ENCODE results near the gene SPNS1.
"Not testable (repeated sequence)": the region's sequence is repeated elsewhere in the genome, so short reads cannot be mapped to it uniquely, and the experiment has no call there.

SPNS1 gene

GRCh38 chr16:28958836-28959235 is 15.7 kb upstream of the SPNS1 start:
- no peak for DNase-seq

- DNase-seq: no peak
These were observed 10.5 kb upstream of the SPNS1 start for GRCh38 chr16:28964072-28964471.

- no peak for DNase-seq
These were observed 10.1 kb upstream of the SPNS1 start for GRCh38 chr16:28964496-28964895.

GRCh38 chr16:28967156-28967555 is 7.4 kb upstream of the SPNS1 start:
- DNase-seq: no peak

GRCh38 chr16:28969696-28970095 is 4.9 kb upstream of the SPNS1 start:
- DNase-seq: not testable (repeated sequence)

GRCh38 chr16:28974007-28974436 is 556 bp upstream of the SPNS1 start:
- no peak for DNase-seq

GRCh38 chr16:28975158-28975599 is 601 bp downstream of the SPNS1 start:
- no peak for DNase-seq

GRCh38 chr16:28977703-28978662 is 3.4 kb downstream of the SPNS1 start:
- DNase-seq: no peak

- DNase-seq: not testable (repeated sequence)
These were observed 5.8 kb downstream of the SPNS1 start for GRCh38 chr16:28980330-28980729.

- no peak for DNase-seq
These were observed 6.4 kb downstream of the SPNS1 start for GRCh38 chr16:28980929-28981328.

- no peak for DNase-seq
These were observed 6.9 kb downstream of the SPNS1 start for GRCh38 chr16:28981517-28981916.

- no peak for DNase-seq
These were observed 7.8 kb downstream of the SPNS1 start for GRCh38 chr16:28982418-28982817.

- DNase-seq: no peak
These were observed 8.4 kb downstream of the SPNS1 start for GRCh38 chr16:28982949-28983348.

- no peak for DNase-seq
These were observed 9.1 kb downstream of the SPNS1 start for GRCh38 chr16:28983644-28984043.

- no peak for DNase-seq
These were observed 9.5 kb downstream of the SPNS1 start for GRCh38 chr16:28984091-28984490.

- no peak for DNase-seq
These were observed 10.1 kb downstream of the SPNS1 start, which contains the start of gene LAT for GRCh38 chr16:28984619-28985135. TSS of gene LAT (plus strand) at chr16:28985052. CDS start at chr16:28985418, 366 bp downstream.

GRCh38 chr16:28985211-28986041 is 10.8 kb downstream of the SPNS1 start:
- DNase-seq: no peak

GRCh38 chr16:28986046-28986445 is 11.5 kb downstream of the SPNS1 start:
- DNase-seq: no peak

- no peak for DNase-seq
These were observed 11.9 kb downstream of the SPNS1 start for GRCh38 chr16:28986492-28986891.

- DNase-seq: no peak
These were observed 12.7 kb downstream of the SPNS1 start for GRCh38 chr16:28987170-28987853.

GRCh38 chr16:28989363-28989762 is 14.8 kb downstream of the SPNS1 start:
- no peak for DNase-seq

GRCh38 chr16:28990375-28991040 is 15.9 kb downstream of the SPNS1 start:
- DNase-seq: no peak
